GM21367 (cell line): ENCODE data around the gene WNT9A.

Experiments
- ATAC-seq: cut with Tn5 transposase; IDR thresholded peaks from one replicate; pipeline ENCODE4 v1.9.1; 2021; ENCODE audit not compliant: unreplicated experiment

Gene WNT9A

GRCh38 chr1:227955808-227956207 lies 8.1 kb upstream of the WNT9A start:
- no peak for ATAC-seq

- ATAC-seq, result no peak
Measured at GRCh38 chr1:227954163-227954850, 6.6 kb upstream of the WNT9A start.

GRCh38 chr1:227953022-227953412 lies 5.3 kb upstream of the WNT9A start:
- ATAC-seq, result no peak

- no peak for ATAC-seq
Measured at GRCh38 chr1:227952374-227953021, 4.8 kb upstream of the WNT9A start.

GRCh38 chr1:227951624-227952373 lies 4.1 kb upstream of the WNT9A start:
- no peak for ATAC-seq

GRCh38 chr1:227950735-227951346 lies 3.1 kb upstream of the WNT9A start:
- ATAC-seq, result no peak

GRCh38 chr1:227949954-227950734 lies 2.4 kb upstream of the WNT9A start:
- ATAC-seq, result no peak

- no peak for ATAC-seq
Measured at GRCh38 chr1:227949341-227949921, 1.7 kb upstream of the WNT9A start.

GRCh38 chr1:227948493-227949260 lies 945 bp upstream of the WNT9A start:
- no peak for ATAC-seq

- ATAC-seq, result no peak
Measured at GRCh38 chr1:227947386-227947675, 401 bp downstream of the WNT9A start.

GRCh38 chr1:227946624-227947385 lies 927 bp downstream of the WNT9A start:
- peak; percentile 58 for ATAC-seq

GRCh38 chr1:227945891-227946623 lies 1.7 kb downstream of the WNT9A start:
- peak; percentile 21 for ATAC-seq

- no peak for ATAC-seq
Measured at GRCh38 chr1:227944931-227945890, 2.5 kb downstream of the WNT9A start.

- no peak for ATAC-seq
Measured at GRCh38 chr1:227944090-227944930, 3.4 kb downstream of the WNT9A start.

GRCh38 chr1:227943381-227944089 lies 4.2 kb downstream of the WNT9A start:
- no peak for ATAC-seq

GRCh38 chr1:227942716-227943261 lies 4.9 kb downstream of the WNT9A start:
- no peak for ATAC-seq
